SK-N-SH treated with all-trans-retinoic acid at 6 μM for 48 hours (cell line): ENCODE measurements around the gene MRGPRX1.

ENCODE experiments used
- GLIS3 ChIP-seq: fragments of 250-450 bp; sonication (Bioruptor Pico); IDR thresholded peaks from 2 replicates; pipeline ENCODE4 v1.5.0; 2020; ENCODE audit warnings: mild to moderate bottlenecking, moderate library complexity
- RARB ChIP-seq: fragments of 250-450 bp; sonication (Bioruptor Pico); IDR thresholded peaks from 2 replicates; pipeline ENCODE4 v1.8.0; 2021; ENCODE audit warnings: mild to moderate bottlenecking, moderate library complexity
- ZC3H10 ChIP-seq: fragments of 250-450 bp; sonication (Bioruptor Pico); IDR thresholded peaks from 2 replicates; pipeline ENCODE4 v1.5.1; 2021; ENCODE audit warnings: mild to moderate bottlenecking, moderate library complexity
- ZFP3 ChIP-seq: fragments of 250-450 bp; sonication (Bioruptor Pico); IDR thresholded peaks from 2 replicates; pipeline ENCODE4 v1.5.0; 2020; ENCODE audit warnings: mild to moderate bottlenecking, moderate library complexity
- ZFP30 ChIP-seq: fragments of 450-650 bp; formaldehyde crosslinking; IDR thresholded peaks from 2 replicates; pipeline ENCODE4 v1.5.0; 2022; ENCODE audit warnings: mild to moderate bottlenecking, moderate library complexity
- ZNF565 ChIP-seq: fragments of 450-650 bp; formaldehyde crosslinking; conservative IDR thresholded peaks from 2 replicates; pipeline ENCODE4 v1.5.0; 2020; ENCODE audit warnings: low read depth, mild to moderate bottlenecking, moderate library complexity
- TF ChIP-seq, protein P1 (sequence below): fragments of 250-450 bp; sonication (Bioruptor Pico); IDR thresholded peaks from 2 replicates; pipeline ENCODE4 v1.8.0; 2021; ENCODE audit warnings: low read depth, mild to moderate bottlenecking, moderate library complexity, borderline replicate concordance

DNA sequence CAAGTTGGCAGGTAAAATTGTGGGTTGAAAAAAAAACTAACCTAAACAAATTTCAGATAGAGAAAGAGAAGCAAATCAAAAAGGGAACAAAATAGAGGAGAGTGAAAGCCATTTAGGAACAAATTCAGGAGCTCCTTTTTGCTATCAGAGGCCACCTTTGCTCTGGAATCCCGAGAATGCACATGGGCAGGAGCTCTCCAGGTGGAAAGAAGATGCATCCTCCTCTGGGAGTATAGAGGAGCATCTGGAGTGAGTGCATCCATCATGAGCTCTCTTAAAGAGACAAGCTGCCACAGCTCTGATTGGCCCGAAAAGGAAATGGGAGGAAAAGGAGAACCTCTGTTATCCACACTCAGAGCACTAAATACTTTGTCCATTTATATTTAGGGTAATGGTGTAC, 26.3 kb downstream of the MRGPRX1 start:
- TF ChIP-seq ZFP30 (CRISPR knock-in tag) (no peak), ZC3H10 (CRISPR knock-in tag) (no peak), ZFP3 (no peak), ZNF565 (CRISPR knock-in tag) (no peak), RARB (no peak), GLIS3 (CRISPR knock-in tag) (no peak)
- TF ChIP-seq, protein P1, sequence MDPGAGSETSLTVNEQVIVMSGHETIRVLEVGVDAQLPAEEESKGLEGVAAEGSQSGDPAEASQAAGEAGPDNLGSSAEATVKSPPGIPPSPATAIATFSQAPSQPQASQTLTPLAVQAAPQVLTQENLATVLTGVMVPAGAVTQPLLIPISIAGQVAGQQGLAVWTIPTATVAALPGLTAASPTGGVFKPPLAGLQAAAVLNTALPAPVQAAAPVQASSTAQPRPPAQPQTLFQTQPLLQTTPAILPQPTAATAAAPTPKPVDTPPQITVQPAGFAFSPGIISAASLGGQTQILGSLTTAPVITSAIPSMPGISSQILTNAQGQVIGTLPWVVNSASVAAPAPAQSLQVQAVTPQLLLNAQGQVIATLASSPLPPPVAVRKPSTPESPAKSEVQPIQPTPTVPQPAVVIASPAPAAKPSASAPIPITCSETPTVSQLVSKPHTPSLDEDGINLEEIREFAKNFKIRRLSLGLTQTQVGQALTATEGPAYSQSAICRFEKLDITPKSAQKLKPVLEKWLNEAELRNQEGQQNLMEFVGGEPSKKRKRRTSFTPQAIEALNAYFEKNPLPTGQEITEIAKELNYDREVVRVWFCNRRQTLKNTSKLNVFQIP (CRISPR knock-in tag) = no peak
